GM19463 (cell line): ENCODE results near the gene LRCOL1.

ENCODE experiments used
- ATAC-seq: cut with Tn5 transposase; IDR thresholded peaks from one replicate; pipeline ENCODE4 v1.9.1; 2021; ENCODE audit warnings: mild to moderate bottlenecking, moderate library complexity; ENCODE audit not compliant: unreplicated experiment

Gene LRCOL1

GRCh38 chr12:132569856-132570480, 40.4 kb downstream of the LRCOL1 start:
- ATAC-seq, result no peak

- ATAC-seq, result no peak
Measured at GRCh38 chr12:132568826-132569480, 41.4 kb downstream of the LRCOL1 start.

GRCh38 chr12:132568301-132568700, 42.1 kb downstream of the LRCOL1 start:
- no peak for ATAC-seq

GRCh38 chr12:132566516-132567131, 43.8 kb downstream of the LRCOL1 start:
- no peak for ATAC-seq

GRCh38 chr12:132565365-132565764, 45.0 kb downstream of the LRCOL1 start:
- ATAC-seq, result no peak

GRCh38 chr12:132563911-132564310, 46.5 kb downstream of the LRCOL1 start:
- ATAC-seq, result no peak

- ATAC-seq, result no peak
Measured at GRCh38 chr12:132562489-132563021, 47.8 kb downstream of the LRCOL1 start.

- no peak for ATAC-seq
Measured at GRCh38 chr12:132561427-132562156, 48.8 kb downstream of the LRCOL1 start.

- no peak for ATAC-seq
Measured at GRCh38 chr12:132560614-132561426, 49.6 kb downstream of the LRCOL1 start.

GRCh38 chr12:132560364-132560613, 50.1 kb downstream of the LRCOL1 start:
- no peak for ATAC-seq

GRCh38 chr12:132559652-132560363, 50.6 kb downstream of the LRCOL1 start:
- no peak for ATAC-seq

GRCh38 chr12:132558861-132559623, 51.3 kb downstream of the LRCOL1 start:
- ATAC-seq, result no peak

GRCh38 chr12:132558042-132558856, 52.1 kb downstream of the LRCOL1 start:
- ATAC-seq, result no peak

- ATAC-seq, result no peak
Measured at GRCh38 chr12:132557291-132558015, 52.9 kb downstream of the LRCOL1 start.

- ATAC-seq, result no peak
Measured at GRCh38 chr12:132556801-132557200, 53.6 kb downstream of the LRCOL1 start.

GRCh38 chr12:132556216-132556615, 54.2 kb downstream of the LRCOL1 start:
- no peak for ATAC-seq

GRCh38 chr12:132555686-132556085, 54.7 kb downstream of the LRCOL1 start:
- ATAC-seq, result no peak
